ENCODE results near the gene JMJD8.

- TF ChIP-seq CTCF (IDR thresholded peaks at IDR 0.05), result no peak
- no peak for TF ChIP-seq POLR2A (IDR thresholded peaks at IDR 0.05)
- no peak for TF ChIP-seq EP300 (IDR thresholded peaks at IDR 0.05)
Measured at GRCh38 chr16:732332-732731, 48.2 kb upstream of the JMJD8 start.
